SK-N-SH (cell line): ENCODE data around the gene SHROOM2. TPM values are rescaled to one million over a fixed set of nuclear protein-coding genes. Genes with fewer than 3 reads are reported as not detected.

Experiments used
- CTCF ChIA-PET: fragments of 300-600, 350-600 bp; formaldehyde crosslinking; extraction: SDS; loops from one replicate; lab custom pipeline; 2021; lab: Yijun Ruan, JAX
- POLR2A ChIA-PET: fragments of 350-600 bp; sonication (Branson Sonifier 250); formaldehyde crosslinking; extraction: SDS; loops from one replicate; lab custom pipeline; 2020; ENCODE audit warnings: antibody characterized with exemption, inconsistent platforms; lab: Yijun Ruan, JAX
- DNase-seq: peaks from one replicate; pipeline ENCODE4 v3.0.0; 2012
- H2AFZ ChIP-seq: fragments of 200-600 bp; sonication (generic); 2 replicates; pipeline ENCODE4 v1.8.1; 2016; ENCODE audit warnings: antibody characterized with exemption, mild to moderate bottlenecking, low read depth
- H3F3A ChIP-seq: fragments of 200-600 bp; sonication (generic); replicated peaks from 2 replicates; pipeline ENCODE3; 2016; ENCODE audit warnings: antibody characterized with exemption, mild to moderate bottlenecking; ENCODE audit not compliant: insufficient read depth
- H3K27ac ChIP-seq, 2 experiments: fragments of 200-500 bp in 1 of 2; fragments of 200-600 bp in 1 of 2; sonication (Bioruptor generic) in 1 of 2; sonication (generic), shearing (Covaris generic) in 1 of 2; 2 replicates each; pipeline versions ENCODE4 v1.5.1 to v1.6.1; 2014 to 2016; ENCODE audit warnings: low read depth in 2 of 2, inconsistent platforms in 1 of 2, low read length in 1 of 2, mild to moderate bottlenecking in 1 of 2, mixed read lengths in 1 of 2
- H3K27me3 ChIP-seq: fragments of 200-600 bp; sonication (generic), shearing (Covaris generic); 2 replicates; pipeline ENCODE4 v1.6.1; 2016; ENCODE audit warnings: mixed run types; ENCODE audit not compliant: insufficient read depth
- H3K36me3 ChIP-seq, 2 experiments: fragments of 200-500 bp in 1 of 2; fragments of 200-600 bp in 1 of 2; sonication (Bioruptor generic) in 1 of 2; sonication (generic) in 1 of 2; replicated peaks in 1 of 2; 2 replicates each; pipeline versions ENCODE3 to v1.5.1; 2014 to 2016; ENCODE audit warnings: low read length in 1 of 2, mild to moderate bottlenecking in 1 of 2; ENCODE audit not compliant: insufficient read depth in 2 of 2, control insufficient read depth in 1 of 2
- H3K4me1 ChIP-seq, 2 experiments: fragments of 200-500 bp in 1 of 2; fragments of 200-600 bp in 1 of 2; sonication (Bioruptor generic) in 1 of 2; sonication (generic), shearing (Covaris generic) in 1 of 2; 2 replicates each; pipeline versions ENCODE4 v1.5.1 to v1.6.1; 2014 to 2016; ENCODE audit warnings: low read depth in 1 of 2, low read length in 1 of 2, mixed run types in 1 of 2; ENCODE audit not compliant: insufficient read depth in 2 of 2, control insufficient read depth in 1 of 2
- H3K4me2 ChIP-seq: fragments of 200-600 bp; sonication (generic), shearing (Covaris generic); 2 replicates; pipeline ENCODE4 v1.6.1; 2017; ENCODE audit warnings: mixed run types
- H3K4me3 ChIP-seq, 2 experiments: fragments of 200-500 bp in 1 of 2; fragments of 200-600 bp in 1 of 2; sonication (Bioruptor generic) in 1 of 2; sonication (generic), shearing (Covaris generic) in 1 of 2; 2 replicates each; pipeline versions ENCODE4 v1.5.1 to v1.8.1; 2014 to 2016; ENCODE audit warnings: low read depth in 2 of 2, inconsistent platforms in 1 of 2, low read length in 1 of 2, mild to moderate bottlenecking in 1 of 2, mixed read lengths in 1 of 2, moderate library complexity in 1 of 2
- H3K79me2 ChIP-seq: fragments of 200-600 bp; sonication (generic); 2 replicates; pipeline ENCODE4 v1.8.1; 2017; ENCODE audit warnings: mild to moderate bottlenecking; ENCODE audit not compliant: insufficient read depth
- H3K9ac ChIP-seq: fragments of 200-600 bp; sonication (generic); 2 replicates; pipeline ENCODE4 v1.6.1; 2017; ENCODE audit warnings: mixed run types
- H3K9me2 ChIP-seq: fragments of 200-600 bp; sonication (generic); 2 replicates; pipeline ENCODE4 v1.6.1; 2017; ENCODE audit warnings: mixed run types
- H3K9me3 ChIP-seq: fragments of 200-600 bp; sonication (generic); 2 replicates; pipeline ENCODE4 v1.6.1; 2017; ENCODE audit warnings: mixed run types, mild to moderate bottlenecking, moderate library complexity
- H4K20me1 ChIP-seq: fragments of 200-600 bp; sonication (generic); 2 replicates; pipeline ENCODE4 v1.6.1; 2017; ENCODE audit warnings: mild to moderate bottlenecking, mixed run types; ENCODE audit not compliant: insufficient read depth
- CTCF ChIP-seq: fragments of 200-600 bp; sonication (generic); IDR thresholded peaks from 2 replicates; pipeline ENCODE4 v1.6.1; 2017; ENCODE audit warnings: antibody characterized with exemption, mild to moderate bottlenecking, moderate library complexity
- ELF1 ChIP-seq: IDR thresholded peaks from 2 replicates; pipeline ENCODE4 v1.4.0; 2012
- FOSL2 ChIP-seq: IDR thresholded peaks from 2 replicates; pipeline ENCODE4 v1.4.0; 2012; ENCODE audit warnings: low read depth, mild to moderate bottlenecking, moderate library complexity, borderline replicate concordance
- FOXM1 ChIP-seq: IDR thresholded peaks from 2 replicates; pipeline ENCODE4 v1.4.0; 2012; ENCODE audit warnings: low read depth, mild to moderate bottlenecking
- GABPA ChIP-seq: IDR thresholded peaks from 2 replicates; pipeline ENCODE4 v1.4.0; 2012; ENCODE audit warnings: low read depth, mild to moderate bottlenecking
- GATA2 ChIP-seq: sonication (generic); formaldehyde crosslinking; IDR thresholded peaks from 2 replicates; pipeline ENCODE4 v1.5.0; 2020; ENCODE audit warnings: mild to moderate bottlenecking, missing genetic modification reagents
- JUND ChIP-seq: IDR thresholded peaks from 2 replicates; pipeline ENCODE4 v1.4.0; 2012
- MAX ChIP-seq: IDR thresholded peaks from 2 replicates; pipeline ENCODE4 v1.4.0; 2012; ENCODE audit warnings: low read depth
- NFIC ChIP-seq: IDR thresholded peaks from 2 replicates; pipeline ENCODE4 v1.4.0; 2012; ENCODE audit warnings: borderline replicate concordance
- NRF1 ChIP-seq: IDR thresholded peaks from 2 replicates; pipeline ENCODE4 v1.6.1; 2012; ENCODE audit warnings: low read depth, mild to moderate bottlenecking, low read length
- PBX3 ChIP-seq: IDR thresholded peaks from 2 replicates; pipeline ENCODE4; 2012
- POLR2AphosphoS5 ChIP-seq: IDR thresholded peaks from 2 replicates; pipeline ENCODE4 v1.6.1; 2012; ENCODE audit warnings: low read depth, low read length
- RCOR1 ChIP-seq: fragments of 150-350 bp; IDR thresholded peaks from 2 replicates; pipeline ENCODE4 v1.6.1; 2017; ENCODE audit warnings: antibody characterized with exemption, low read length
- RFX5 ChIP-seq: IDR thresholded peaks from 2 replicates; pipeline ENCODE4 v1.6.1; 2012; ENCODE audit warnings: mild to moderate bottlenecking, improper control_type of control experiment, low read length
- SIN3A ChIP-seq: IDR thresholded peaks from 2 replicates; pipeline ENCODE4 v1.6.1; 2012; ENCODE audit warnings: low read depth, mild to moderate bottlenecking, low read length, moderate library complexity, borderline replicate concordance
- SMC3 ChIP-seq: IDR thresholded peaks from 2 replicates; pipeline ENCODE4 v1.6.1; 2012; ENCODE audit warnings: low read depth, low read length, improper control_type of control experiment
- TAF1 ChIP-seq: IDR thresholded peaks from 2 replicates; pipeline ENCODE4 v1.6.1; 2012; ENCODE audit warnings: low read depth, mild to moderate bottlenecking, low read length, moderate library complexity, borderline replicate concordance
- TCF12 ChIP-seq: IDR thresholded peaks from 2 replicates; pipeline ENCODE4 v1.4.0; 2012
- USF1 ChIP-seq: IDR thresholded peaks from 2 replicates; pipeline ENCODE4 v1.4.0; 2012; ENCODE audit warnings: low read depth, borderline replicate concordance
- WGBS: methylation state at CpG from one replicate; pipeline ENCODE4 v1.1.6; 2017; ENCODE audit warnings: low lambda C conversion rate; 5-methylcytosine and 5-hydroxymethylcytosine counted together
- polyA plus RNA-seq, 3 experiments: library from polyadenylated mRNA; depleted of rRNA; stranded (reverse); fragments of >200 nt; gene quantifications; 2 replicates each; pipeline ENCODE4 v1.2.3, GENCODE V29; 2012

Gene SHROOM2
- polyA plus RNA-seq, 1 of the 3 experiments (the other 2 are of a cell fraction) = not detected

- POLR2A ChIA-PET = no interaction called here
- no peak overlapping the region for H3K4me2 ChIP-seq
- H3K27me3 ChIP-seq = no peaks in the 10 kb centered on the region; the same call in 1 of the 2 replicates
These were observed 167.2 kb downstream of the SHROOM2 start for GRCh38 chrX:9953396-9953795.

More at GRCh38 chrX:9953396-9953795, 167.2 kb downstream of the SHROOM2 start:
- no peaks in the 10 kb centered on the region for H3K79me2 ChIP-seq
- no peaks in the 10 kb centered on the region for H4K20me1 ChIP-seq
- H2AFZ ChIP-seq = no peak overlapping the region
- H3K27ac ChIP-seq = no peak overlapping the region
- 15% methylated on average over 2 of the region's 2 CpGs for WGBS
- TF ChIP-seq MAX (no peak), ELF1 (no peak), POLR2AphosphoS5 (no peak), GATA2 (no peak), SMC3 (no peak), FOSL2 (no peak), GABPA (no peak), NRF1 (no peak), RCOR1 (no peak), RFX5 (no peak), PBX3 (no peak), TAF1 (no peak), USF1 (no peak), NFIC (no peak), SIN3A (no peak), TCF12 (no peak), FOXM1 (no peak), JUND (no peak), CTCF (no peak)
- TF ChIP-seq, all 33 proteins: peak for 0
- no peak for DNase-seq
- H3K9ac ChIP-seq = no peak overlapping the region
- H3K4me1 ChIP-seq = no peaks in the 10 kb centered on the region
- no peaks in the 10 kb centered on the region for H3K9me3 ChIP-seq
- H3K36me3 ChIP-seq = no peaks in the 10 kb centered on the region
- CTCF ChIA-PET = no interaction called here
- H3F3A ChIP-seq = no peaks in the 10 kb centered on the region
- no peaks in the 10 kb centered on the region for H3K9me2 ChIP-seq
- no peak overlapping the region for H3K4me3 ChIP-seq
